Measurements from ENCODE around the gene GSTM1. TPM values are rescaled to one million over a fixed set of nuclear protein-coding genes. Genes with fewer than 3 reads are reported as not detected.
"Not testable (repeated sequence)": the region's sequence is repeated elsewhere in the genome, so short reads cannot be mapped to it uniquely, and the experiment has no call there.

The GSTM1 gene
- polyA plus RNA-seq, 1 donor, result 1.1 TPM

GRCh38 chr1:109695138-109695537 is 7.5 kb downstream of the GSTM1 start:
- H3K4me3 ChIP-seq (ENCODE audit: low read length); H3K9me3 ChIP-seq (ENCODE audit: control insufficient read depth, low read depth, low read length); H3K4me1 ChIP-seq (ENCODE audit: control insufficient read depth, insufficient read depth, low read length); DNase-seq; H3K36me3 ChIP-seq (ENCODE audit: control insufficient read depth, insufficient read depth, low read length); H3K27me3 ChIP-seq (ENCODE audit: control insufficient read depth, insufficient read depth, low read length); H3K27ac ChIP-seq (ENCODE audit: low read length): not testable (repeated sequence)
- WGBS (ENCODE audit: insufficient coverage, low lambda C conversion rate), result no CpG with 5 or more reads among the region's 3 CpGs

- Histone ChIP-seq H3K27ac (ENCODE audit: low read length) (no peak overlapping the region), H3K9me3 (ENCODE audit: control insufficient read depth, low read depth, low read length) (no peaks in the 10 kb centered on the region), H3K36me3 (ENCODE audit: control insufficient read depth, insufficient read depth, low read length) (no peaks in the 10 kb centered on the region), H3K4me1 (ENCODE audit: control insufficient read depth, insufficient read depth, low read length) (no peaks in the 10 kb centered on the region), H3K27me3 (ENCODE audit: control insufficient read depth, insufficient read depth, low read length) (no peaks in the 10 kb centered on the region), H3K4me3 (ENCODE audit: low read length) (no peak overlapping the region)
- no peak for DNase-seq
- no CpG with 5 or more reads among the region's 4 CpGs for WGBS (ENCODE audit: insufficient coverage, low lambda C conversion rate)
Measured at GRCh38 chr1:109697066-109697465, 9.4 kb downstream of the GSTM1 start.

GRCh38 chr1:109697861-109698260 is 10.2 kb downstream of the GSTM1 start:
- not testable (repeated sequence) for H3K4me1 ChIP-seq (ENCODE audit: control insufficient read depth, insufficient read depth, low read length); H3K4me3 ChIP-seq (ENCODE audit: low read length); DNase-seq; H3K27ac ChIP-seq (ENCODE audit: low read length); H3K27me3 ChIP-seq (ENCODE audit: control insufficient read depth, insufficient read depth, low read length); H3K9me3 ChIP-seq (ENCODE audit: control insufficient read depth, low read depth, low read length); H3K36me3 ChIP-seq (ENCODE audit: control insufficient read depth, insufficient read depth, low read length)
- WGBS (ENCODE audit: insufficient coverage, low lambda C conversion rate), result no CpG with 5 or more reads among the region's 4 CpGs

- not testable (repeated sequence) for H3K4me1 ChIP-seq (ENCODE audit: control insufficient read depth, insufficient read depth, low read length); H3K27ac ChIP-seq (ENCODE audit: low read length); H3K27me3 ChIP-seq (ENCODE audit: control insufficient read depth, insufficient read depth, low read length); H3K4me3 ChIP-seq (ENCODE audit: low read length); H3K36me3 ChIP-seq (ENCODE audit: control insufficient read depth, insufficient read depth, low read length); H3K9me3 ChIP-seq (ENCODE audit: control insufficient read depth, low read depth, low read length); DNase-seq
- no CpG with 5 or more reads among the region's 3 CpGs for WGBS (ENCODE audit: insufficient coverage, low lambda C conversion rate)
Measured at GRCh38 chr1:109702940-109703339, 15.3 kb downstream of the GSTM1 start.

- Histone ChIP-seq H3K27me3 (ENCODE audit: control insufficient read depth, insufficient read depth, low read length) (no peaks in the 10 kb centered on the region), H3K36me3 (ENCODE audit: control insufficient read depth, insufficient read depth, low read length) (no peaks in the 10 kb centered on the region), H3K4me3 (ENCODE audit: low read length) (no peak overlapping the region), H3K4me1 (ENCODE audit: control insufficient read depth, insufficient read depth, low read length) (peaks cover 7% of the 10 kb centered on the region), H3K9me3 (ENCODE audit: control insufficient read depth, low read depth, low read length) (no peaks in the 10 kb centered on the region), H3K27ac (ENCODE audit: low read length) (no peak overlapping the region)
- 53% methylated on average over 3 of the region's 8 CpGs for WGBS (ENCODE audit: insufficient coverage, low lambda C conversion rate)
- DNase-seq, result peak in 1 of 2 donors; percentile 3
Measured at GRCh38 chr1:109704173-109704572, 16.6 kb downstream of the GSTM1 start.

GRCh38 chr1:109705411-109705810 is 17.8 kb downstream of the GSTM1 start:
- Histone ChIP-seq H3K36me3 (ENCODE audit: control insufficient read depth, insufficient read depth, low read length) (no peaks in the 10 kb centered on the region), H3K27me3 (ENCODE audit: control insufficient read depth, insufficient read depth, low read length) (no peaks in the 10 kb centered on the region), H3K9me3 (ENCODE audit: control insufficient read depth, low read depth, low read length) (peaks cover 3% of the 10 kb centered on the region), H3K4me3 (ENCODE audit: low read length) (no peak overlapping the region), H3K27ac (ENCODE audit: low read length) (no peak overlapping the region), H3K4me1 (ENCODE audit: control insufficient read depth, insufficient read depth, low read length) (peaks cover 7% of the 10 kb centered on the region)
- DNase-seq, result no peak
- WGBS (ENCODE audit: insufficient coverage, low lambda C conversion rate), result no CpG with 5 or more reads among the region's 4 CpGs

- WGBS (ENCODE audit: insufficient coverage, low lambda C conversion rate), result 75% methylated on average over 2 of the region's 4 CpGs
- H3K4me1 ChIP-seq (ENCODE audit: control insufficient read depth, insufficient read depth, low read length); H3K27ac ChIP-seq (ENCODE audit: low read length); DNase-seq; H3K4me3 ChIP-seq (ENCODE audit: low read length); H3K36me3 ChIP-seq (ENCODE audit: control insufficient read depth, insufficient read depth, low read length); H3K27me3 ChIP-seq (ENCODE audit: control insufficient read depth, insufficient read depth, low read length); H3K9me3 ChIP-seq (ENCODE audit: control insufficient read depth, low read depth, low read length): not testable (repeated sequence)
Measured at GRCh38 chr1:109708949-109709348, 21.3 kb downstream of the GSTM1 start.

GRCh38 chr1:109709822-109710221 is 22.2 kb downstream of the GSTM1 start:
- DNase-seq; H3K4me1 ChIP-seq (ENCODE audit: control insufficient read depth, insufficient read depth, low read length); H3K36me3 ChIP-seq (ENCODE audit: control insufficient read depth, insufficient read depth, low read length); H3K9me3 ChIP-seq (ENCODE audit: control insufficient read depth, low read depth, low read length); H3K27me3 ChIP-seq (ENCODE audit: control insufficient read depth, insufficient read depth, low read length); H3K4me3 ChIP-seq (ENCODE audit: low read length); H3K27ac ChIP-seq (ENCODE audit: low read length): not testable (repeated sequence)

GRCh38 chr1:109711593-109712320 is 24.1 kb downstream of the GSTM1 start, which contains the start of gene GSTM5:
GSTM5 (plus strand) TSS chr1:109712251; CDS start chr1:109712313, 62 bp downstream.
- peak within 1 kb of the TSS; percentile 39 for H3K4me3 ChIP-seq (ENCODE audit: low read length)

GRCh38 chr1:109712321-109712864 is 24.8 kb downstream of the GSTM1 start:
- no peak for DNase-seq
- peak overlapping the region; percentile 39 for H3K4me3 ChIP-seq (ENCODE audit: low read length)
- H3K36me3 ChIP-seq (ENCODE audit: control insufficient read depth, insufficient read depth, low read length), result no peaks in the 10 kb centered on the region
- no peaks in the 10 kb centered on the region for H3K4me1 ChIP-seq (ENCODE audit: control insufficient read depth, insufficient read depth, low read length)
- peaks cover 3% of the 10 kb centered on the region for H3K9me3 ChIP-seq (ENCODE audit: control insufficient read depth, low read depth, low read length)
- WGBS (ENCODE audit: insufficient coverage, low lambda C conversion rate), result no CpG with 5 or more reads among the region's 22 CpGs
- no peak overlapping the region for H3K27ac ChIP-seq (ENCODE audit: low read length)
- no peaks in the 10 kb centered on the region for H3K27me3 ChIP-seq (ENCODE audit: control insufficient read depth, insufficient read depth, low read length)

More at GRCh38 chr1:109711593-109712320, 24.1 kb downstream of the GSTM1 start, which contains the start of gene GSTM5:
- H3K27me3 ChIP-seq (ENCODE audit: control insufficient read depth, insufficient read depth, low read length); H3K4me1 ChIP-seq (ENCODE audit: control insufficient read depth, insufficient read depth, low read length); H3K27ac ChIP-seq (ENCODE audit: low read length); H3K36me3 ChIP-seq (ENCODE audit: control insufficient read depth, insufficient read depth, low read length); H3K9me3 ChIP-seq (ENCODE audit: control insufficient read depth, low read depth, low read length): not testable (repeated sequence)
- DNase-seq, result peak in 1 of 2 donors; percentile 3
- no CpG with 5 or more reads among the region's 33 CpGs for WGBS (ENCODE audit: insufficient coverage, low lambda C conversion rate)

GRCh38 chr1:109713636-109714035 is 26.0 kb downstream of the GSTM1 start:
- no peak overlapping the region for H3K27ac ChIP-seq (ENCODE audit: low read length)
- no peaks in the 10 kb centered on the region for H3K27me3 ChIP-seq (ENCODE audit: control insufficient read depth, insufficient read depth, low read length)
- no CpG with 5 or more reads among the region's 5 CpGs for WGBS (ENCODE audit: insufficient coverage, low lambda C conversion rate)
- no peaks in the 10 kb centered on the region for H3K4me1 ChIP-seq (ENCODE audit: control insufficient read depth, insufficient read depth, low read length)
- no peaks in the 10 kb centered on the region for H3K36me3 ChIP-seq (ENCODE audit: control insufficient read depth, insufficient read depth, low read length)
- no peak overlapping the region for H3K4me3 ChIP-seq (ENCODE audit: low read length)
- H3K9me3 ChIP-seq (ENCODE audit: control insufficient read depth, low read depth, low read length), result peaks cover 3% of the 10 kb centered on the region
- peak in 1 of 2 donors; percentile 1 for DNase-seq

Measured in large intestine (tissue), 3 donors.